Heart left ventricle (tissue), 13 donors: Measurements from ENCODE around the gene COL11A1.

ENCODE experiments used
- POLR2A ChIP-seq, 2 donors: fragments of 450-650 bp; IDR thresholded peaks; one replicate each; pipeline ENCODE4 v1.6.1; 2017; ENCODE audit warnings: antibody characterized with exemption in 2 of 2, mild to moderate bottlenecking in 2 of 2, moderate library complexity in 2 of 2
- TF ChIP-seq, protein P1 (sequence below), 12 donors: fragments of 200-600 bp; sonication (generic) in 4 of 12; IDR thresholded peaks; one replicate each; pipeline versions ENCODE4 v1.5.0 to v1.8.0; 2018 to 2022; ENCODE audit warnings: antibody characterized with exemption in 12 of 12, mild to moderate bottlenecking in 5 of 12
- donor health status: ischemic (EF 13 %, LVEDD 7.1; RV severe dilation, severe dysfunction).
- donor health status: DM: no; HTN: yes; CAD: no.
- donor health status: DM: no; HTN: no; CAD: no.
- donor health status: ischemic (EF 25% LVEDD 6.9; RV normal size, moderate dysfunction).
- donor health status: ischemic (EF 25% LVEDD 5.7; RV mildly dilated, moderate dysfunction).
- donor health status: ischemic (EF 35%, LVEDD 5.7; RV mildly dilated, moderate dysfunction).
- donor health status: nonischemic (EF 11% LVEDD 7.7; RV severe dilation, severe dysfunction).
- donor health status: DM: yes; HTN: yes; CAD: no.
- donor health status: PGD.
- donor health status: ischemic (EF 29% LVEDD 5.4; RV normal size, mild dysfunction).
- donor health status: nonischemic (EF 23%, LVEDD 6.1; RV moderate dilation, normal function).

DNA sequence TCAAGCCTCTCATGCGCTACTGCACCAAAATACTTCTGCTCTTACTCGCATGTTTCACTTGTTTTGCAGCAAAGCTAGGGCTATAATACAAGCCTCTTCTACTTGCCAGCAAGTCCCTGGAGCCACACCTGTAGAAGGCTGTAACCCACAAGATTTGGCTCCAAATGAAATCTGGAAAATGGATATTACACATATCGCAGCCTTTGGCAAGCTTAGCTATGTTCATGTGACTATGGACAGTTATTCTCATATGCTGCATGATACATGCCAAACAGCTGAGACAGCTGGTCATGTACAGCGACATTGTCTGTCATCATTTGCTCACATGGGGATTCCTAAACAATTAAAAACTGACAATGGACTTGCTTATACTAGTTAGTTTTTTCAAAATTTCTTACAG, 270.3 kb downstream of the COL11A1 start:
- TF ChIP-seq, protein P1, sequence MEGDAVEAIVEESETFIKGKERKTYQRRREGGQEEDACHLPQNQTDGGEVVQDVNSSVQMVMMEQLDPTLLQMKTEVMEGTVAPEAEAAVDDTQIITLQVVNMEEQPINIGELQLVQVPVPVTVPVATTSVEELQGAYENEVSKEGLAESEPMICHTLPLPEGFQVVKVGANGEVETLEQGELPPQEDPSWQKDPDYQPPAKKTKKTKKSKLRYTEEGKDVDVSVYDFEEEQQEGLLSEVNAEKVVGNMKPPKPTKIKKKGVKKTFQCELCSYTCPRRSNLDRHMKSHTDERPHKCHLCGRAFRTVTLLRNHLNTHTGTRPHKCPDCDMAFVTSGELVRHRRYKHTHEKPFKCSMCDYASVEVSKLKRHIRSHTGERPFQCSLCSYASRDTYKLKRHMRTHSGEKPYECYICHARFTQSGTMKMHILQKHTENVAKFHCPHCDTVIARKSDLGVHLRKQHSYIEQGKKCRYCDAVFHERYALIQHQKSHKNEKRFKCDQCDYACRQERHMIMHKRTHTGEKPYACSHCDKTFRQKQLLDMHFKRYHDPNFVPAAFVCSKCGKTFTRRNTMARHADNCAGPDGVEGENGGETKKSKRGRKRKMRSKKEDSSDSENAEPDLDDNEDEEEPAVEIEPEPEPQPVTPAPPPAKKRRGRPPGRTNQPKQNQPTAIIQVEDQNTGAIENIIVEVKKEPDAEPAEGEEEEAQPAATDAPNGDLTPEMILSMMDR (IDR thresholded peaks at IDR 0.05): no peak
- no peak for TF ChIP-seq POLR2A (IDR thresholded peaks at IDR 0.05)
